Neural cell (in vitro differentiated cells): Measurements from ENCODE around the gene INTS11. TPM values are rescaled to one million over a fixed set of nuclear protein-coding genes. Genes with fewer than 3 reads are reported as not detected.

Experiments used
- H2AFZ ChIP-seq: fragments of 200-600, 300-800 bp; sonication (generic), shearing (Covaris generic); 2 replicates; pipeline ENCODE4 v1.6.0; 2014; ENCODE audit warnings: low read depth, mild to moderate bottlenecking, antibody characterized with exemption, low read length, moderate library complexity
- H3F3A ChIP-seq: fragments of 200-600 bp; shearing (Covaris generic); 2 replicates; pipeline ENCODE4 v1.6.1; 2016; ENCODE audit warnings: mild to moderate bottlenecking, moderate library complexity, mixed read lengths, antibody characterized with exemption, low read length; ENCODE audit not compliant: insufficient read depth, poor library complexity, severe bottlenecking
- H3K27ac ChIP-seq: fragments of 200-600, 300-800 bp; sonication (generic), shearing (Covaris generic); 2 replicates; pipeline ENCODE4 v1.5.1; 2014; ENCODE audit warnings: mild to moderate bottlenecking, low read length, moderate library complexity
- H3K27me3 ChIP-seq: fragments of 300-800, 200-600 bp; sonication (generic), shearing (Covaris generic); 2 replicates; pipeline ENCODE4 v1.6.0; 2014; ENCODE audit warnings: mild to moderate bottlenecking, low read depth, low read length, moderate library complexity; ENCODE audit not compliant: insufficient read depth
- H3K36me3 ChIP-seq: fragments of 300-800, 200-600 bp; sonication (generic), shearing (Covaris generic); 2 replicates; pipeline ENCODE4 v1.5.1; 2014; ENCODE audit warnings: mild to moderate bottlenecking, antibody characterized with exemption, low read length, moderate library complexity; ENCODE audit not compliant: insufficient read depth
- H3K4me2 ChIP-seq: fragments of 300-800, 200-600 bp; sonication (generic), shearing (Covaris generic); 2 replicates; pipeline ENCODE4 v1.6.0; 2014; ENCODE audit warnings: mild to moderate bottlenecking, low read length
- H3K4me3 ChIP-seq: fragments of 300-800, 200-600 bp; sonication (generic), shearing (Covaris generic); 2 replicates; pipeline ENCODE4 v1.5.1; 2014; ENCODE audit warnings: mild to moderate bottlenecking, low read length, moderate library complexity
- H3K79me2 ChIP-seq: fragments of 200-600 bp; shearing (Covaris generic); replicated peaks from 2 replicates; pipeline ENCODE4 v1.6.0; 2014; ENCODE audit warnings: mild to moderate bottlenecking, low read length, moderate library complexity; ENCODE audit not compliant: insufficient read depth
- H3K9ac ChIP-seq: fragments of 300-800, 200-600 bp; sonication (generic), shearing (Covaris generic); 2 replicates; pipeline ENCODE4 v1.6.1; 2016; ENCODE audit warnings: mild to moderate bottlenecking, low read length, mixed read lengths
- H3K9me2 ChIP-seq: fragments of 200-600 bp; shearing (Covaris generic); 2 replicates; pipeline ENCODE4 v1.6.1; 2016; ENCODE audit warnings: mild to moderate bottlenecking, low read length, mixed read lengths; ENCODE audit not compliant: insufficient read depth
- H3K9me3 ChIP-seq: fragments of 200-600, 300-800 bp; sonication (generic), shearing (Covaris generic); 2 replicates; pipeline ENCODE4 v1.6.1; 2016; ENCODE audit warnings: mild to moderate bottlenecking, mixed run types, low read length, moderate library complexity, mixed read lengths
- H4K20me1 ChIP-seq: fragments of 200-600 bp; shearing (Covaris generic); 2 replicates; pipeline ENCODE4 v1.6.1; 2016; ENCODE audit warnings: mild to moderate bottlenecking, mixed run types; ENCODE audit not compliant: insufficient read depth
- CTCF ChIP-seq: fragments of 450-650 bp; IDR thresholded peaks from 2 replicates; pipeline ENCODE4 v1.5.1; 2014; ENCODE audit warnings: antibody characterized with exemption, mild to moderate bottlenecking, moderate library complexity; ENCODE audit not compliant: poor library complexity, severe bottlenecking
- EP300 ChIP-seq: fragments of 450-650 bp; conservative IDR thresholded peaks from 2 replicates; pipeline ENCODE4 v1.6.1; 2014; ENCODE audit warnings: antibody characterized with exemption, mild to moderate bottlenecking, moderate library complexity; ENCODE audit not compliant: poor library complexity, severe bottlenecking
- EZH2 ChIP-seq: fragments of 200-600, 300-800 bp; shearing (Covaris generic), sonication (generic); IDR thresholded peaks from 2 replicates; pipeline ENCODE4 v1.6.1; 2014; ENCODE audit warnings: antibody characterized with exemption, low read length, borderline replicate concordance, mild to moderate bottlenecking; ENCODE audit not compliant: insufficient read depth, poor library complexity, severe bottlenecking
- MXI1 ChIP-seq: fragments of 450-650 bp; conservative IDR thresholded peaks from 2 replicates; pipeline ENCODE4 v1.6.1; 2014; ENCODE audit warnings: antibody characterized with exemption, mild to moderate bottlenecking; ENCODE audit not compliant: poor library complexity, severe bottlenecking
- POLR2AphosphoS5 ChIP-seq: IDR thresholded peaks from 2 replicates; pipeline ENCODE4 v1.6.1; 2012
- RAD21 ChIP-seq: fragments of 450-650 bp; conservative IDR thresholded peaks from 2 replicates; pipeline ENCODE4 v1.6.1; 2014; ENCODE audit warnings: antibody characterized with exemption, mild to moderate bottlenecking, moderate library complexity
- REST ChIP-seq: IDR thresholded peaks from 2 replicates; pipeline ENCODE4 v1.6.1; 2012; ENCODE audit warnings: borderline replicate concordance
- SMC3 ChIP-seq: fragments of 450-650 bp; conservative IDR thresholded peaks from 2 replicates; pipeline ENCODE4 v1.6.1; 2014; ENCODE audit warnings: antibody characterized with exemption, mild to moderate bottlenecking, moderate library complexity; ENCODE audit not compliant: poor library complexity
- TAF1 ChIP-seq: IDR thresholded peaks from 2 replicates; pipeline ENCODE4 v1.6.1; 2012; ENCODE audit warnings: low read depth
- polyA plus RNA-seq: library from polyadenylated mRNA; depleted of rRNA; stranded (reverse); fragments of >200 nt; gene quantifications from 2 replicates; pipeline ENCODE4 v1.2.3, GENCODE V29; 2014

The INTS11 gene
- polyA plus RNA-seq, 1 donor from 2014 or later = 131 TPM

GRCh38 chr1:1298861-1299685 lies 25.4 kb downstream of the INTS11 start:
- H3K27me3 ChIP-seq = no peaks in the 10 kb centered on the region
- H3K9ac ChIP-seq = no peak overlapping the region
- no peak overlapping the region for H3K4me2 ChIP-seq
- H3K27ac ChIP-seq = no peak overlapping the region
- H4K20me1 ChIP-seq = peaks cover 2% of the 10 kb centered on the region
- no peaks in the 10 kb centered on the region for H3K36me3 ChIP-seq
- no peak overlapping the region for H3K4me3 ChIP-seq
- H3K9me2 ChIP-seq = no peaks in the 10 kb centered on the region
- TF ChIP-seq MXI1 = no peak
- TF ChIP-seq POLR2AphosphoS5 = no peak
- TF ChIP-seq CTCF = no peak
- no peak for TF ChIP-seq EP300
- TF ChIP-seq TAF1 = no peak
- no peak for TF ChIP-seq SMC3
- no peak for TF ChIP-seq RAD21
- TF ChIP-seq REST = no peak
- no peak for TF ChIP-seq EZH2
- H3K79me2 ChIP-seq = peaks cover 2% of the 10 kb centered on the region
- H3F3A ChIP-seq = no peaks in the 10 kb centered on the region
- H3K9me3 ChIP-seq = no peaks in the 10 kb centered on the region
- no peak overlapping the region for H2AFZ ChIP-seq

- Histone ChIP-seq H3K27me3 (no peaks in the 10 kb centered on the region), H2AFZ (no peak overlapping the region), H3F3A (no peaks in the 10 kb centered on the region), H3K27ac (no peak overlapping the region), H3K4me2 (no peak overlapping the region), H3K9me3 (no peaks in the 10 kb centered on the region), H3K4me3 (no peak overlapping the region), H3K9ac (no peak overlapping the region), H3K9me2 (no peaks in the 10 kb centered on the region), H3K79me2 (no peaks in the 10 kb centered on the region), H3K36me3 (no peaks in the 10 kb centered on the region), H4K20me1 (no peaks in the 10 kb centered on the region)
- TF ChIP-seq MXI1 (no peak), EP300 (no peak), REST (no peak), RAD21 (no peak), TAF1 (no peak), EZH2 (no peak), SMC3 (no peak), CTCF (no peak), POLR2AphosphoS5 (no peak)
Observed at GRCh38 chr1:1297802-1298424, 26.5 kb downstream of the INTS11 start.
